RWPE2 (cell line): Measurements from ENCODE around the gene CCDC12.

ENCODE experiments used
- ATAC-seq: fragments of 200-7000 bp; cut with Tn5 transposase; 3 replicates; pipeline ENCODE4 v1.9.1; 2021; ENCODE audit warnings: low read depth
- DNase-seq: peaks from one replicate; pipeline ENCODE4 v3.0.0-alpha.2; 2020; ENCODE audit warnings: low spot score
- H3K27ac ChIP-seq: fragments of 450-650 bp; 2 replicates; pipeline ENCODE4 v1.5.1; 2017; ENCODE audit warnings: mild to moderate bottlenecking; ENCODE audit not compliant: poor library complexity, severe bottlenecking
- H3K27me3 ChIP-seq: fragments of 250-450 bp; sonication (Bioruptor Pico); 2 replicates; pipeline ENCODE4 v1.5.1; 2021; ENCODE audit warnings: mild to moderate bottlenecking, moderate library complexity; ENCODE audit not compliant: insufficient read depth, poor library complexity, severe bottlenecking
- H3K36me3 ChIP-seq: fragments of 250-450 bp; sonication (Bioruptor Pico); 2 replicates; pipeline ENCODE4 v1.5.1; 2020; ENCODE audit warnings: low read depth, mild to moderate bottlenecking, moderate library complexity
- H3K4me1 ChIP-seq: fragments of 250-450 bp; sonication (Bioruptor Pico); 2 replicates; pipeline ENCODE4 v1.5.1; 2021; ENCODE audit warnings: mild to moderate bottlenecking, moderate library complexity; ENCODE audit not compliant: insufficient read depth, poor library complexity, severe bottlenecking
- H3K4me3 ChIP-seq: fragments of 250-450 bp; sonication (Bioruptor Pico); 2 replicates; pipeline ENCODE4 v1.5.1; 2021; ENCODE audit warnings: mild to moderate bottlenecking, moderate library complexity; ENCODE audit not compliant: severe bottlenecking
- H3K9me3 ChIP-seq: fragments of 250-450 bp; sonication (Bioruptor Pico); 2 replicates; pipeline ENCODE4 v1.5.1; 2021; ENCODE audit warnings: mild to moderate bottlenecking, moderate library complexity; ENCODE audit not compliant: severe bottlenecking
- TF ChIP-seq, protein P1 (sequence below): fragments of 450-650 bp; IDR thresholded peaks from one replicate; pipeline ENCODE4 v1.5.1; 2017; ENCODE audit warnings: mild to moderate bottlenecking, moderate library complexity; ENCODE audit not compliant: poor library complexity, severe bottlenecking

CCDC12 gene

DNA sequence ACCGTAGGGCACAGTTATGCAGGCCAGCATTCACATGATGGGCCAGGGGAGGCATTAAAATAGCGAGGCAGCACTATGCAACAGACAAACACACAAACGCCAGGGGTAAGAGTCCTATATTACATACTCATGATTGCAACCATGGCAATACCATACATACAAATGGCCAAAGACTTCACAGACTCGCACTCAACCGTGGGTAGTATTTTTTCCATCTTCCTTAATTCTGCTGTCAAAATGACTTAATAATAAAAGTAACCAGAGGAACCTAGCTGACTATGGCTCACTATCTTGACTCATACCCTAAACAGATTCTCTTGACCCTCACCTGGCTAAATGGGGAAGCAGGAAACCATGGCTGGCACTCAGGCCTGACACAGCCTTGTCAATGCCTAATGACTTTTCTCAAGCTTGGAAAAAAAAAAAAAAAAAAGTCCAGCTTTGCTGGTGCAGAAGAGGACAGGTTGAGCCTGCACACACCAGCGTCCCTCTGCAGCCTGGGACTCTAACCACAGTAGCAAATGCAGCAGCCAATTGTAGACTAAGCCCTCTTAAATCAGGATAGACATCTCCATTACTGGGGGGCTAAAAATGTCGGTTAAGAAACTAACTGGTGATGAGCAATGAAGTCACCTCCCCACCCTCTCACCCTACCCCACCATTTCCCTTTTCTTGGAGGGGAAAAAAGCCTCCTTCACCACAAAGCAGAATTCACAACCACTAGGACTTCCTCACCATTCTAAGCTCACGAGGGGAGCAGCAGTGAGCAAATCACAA is 23.1 kb downstream of the CCDC12 start:
- no peak for ATAC-seq
- H3K27me3 ChIP-seq: no peaks in the 10 kb centered on the region
- TF ChIP-seq, protein P1, sequence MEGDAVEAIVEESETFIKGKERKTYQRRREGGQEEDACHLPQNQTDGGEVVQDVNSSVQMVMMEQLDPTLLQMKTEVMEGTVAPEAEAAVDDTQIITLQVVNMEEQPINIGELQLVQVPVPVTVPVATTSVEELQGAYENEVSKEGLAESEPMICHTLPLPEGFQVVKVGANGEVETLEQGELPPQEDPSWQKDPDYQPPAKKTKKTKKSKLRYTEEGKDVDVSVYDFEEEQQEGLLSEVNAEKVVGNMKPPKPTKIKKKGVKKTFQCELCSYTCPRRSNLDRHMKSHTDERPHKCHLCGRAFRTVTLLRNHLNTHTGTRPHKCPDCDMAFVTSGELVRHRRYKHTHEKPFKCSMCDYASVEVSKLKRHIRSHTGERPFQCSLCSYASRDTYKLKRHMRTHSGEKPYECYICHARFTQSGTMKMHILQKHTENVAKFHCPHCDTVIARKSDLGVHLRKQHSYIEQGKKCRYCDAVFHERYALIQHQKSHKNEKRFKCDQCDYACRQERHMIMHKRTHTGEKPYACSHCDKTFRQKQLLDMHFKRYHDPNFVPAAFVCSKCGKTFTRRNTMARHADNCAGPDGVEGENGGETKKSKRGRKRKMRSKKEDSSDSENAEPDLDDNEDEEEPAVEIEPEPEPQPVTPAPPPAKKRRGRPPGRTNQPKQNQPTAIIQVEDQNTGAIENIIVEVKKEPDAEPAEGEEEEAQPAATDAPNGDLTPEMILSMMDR: no peak
- peaks cover 7% of the 10 kb centered on the region for H3K4me1 ChIP-seq
- no peak overlapping the region for H3K4me3 ChIP-seq
- H3K9me3 ChIP-seq: no peaks in the 10 kb centered on the region
- no peaks in the 10 kb centered on the region; the same call in 1 of the 2 replicates for H3K36me3 ChIP-seq
- no peak overlapping the region for H3K27ac ChIP-seq
- no peak for DNase-seq

DNA sequence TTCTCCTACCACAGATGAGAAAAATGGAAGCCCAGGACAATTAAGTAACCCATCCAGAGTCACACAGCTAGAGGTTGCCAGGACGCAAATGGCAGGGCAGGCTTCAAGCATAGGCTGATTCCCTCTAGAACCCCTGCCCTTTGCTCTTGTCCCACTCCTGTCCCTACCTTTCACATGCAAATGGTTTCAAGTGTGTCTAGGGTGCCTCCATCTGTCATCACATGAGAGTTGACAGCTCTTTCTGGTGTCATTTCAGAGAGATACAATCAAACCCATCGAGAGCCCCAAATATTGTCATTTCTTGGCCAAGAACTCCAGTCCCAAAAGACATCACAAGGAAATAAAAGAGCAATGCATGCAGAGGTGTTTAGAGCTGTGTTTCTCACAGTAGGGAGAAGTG is 23.7 kb downstream of the CCDC12 start:
- H3K4me1 ChIP-seq: peaks cover 14% of the 10 kb centered on the region
- no peak overlapping the region for H3K4me3 ChIP-seq
- H3K36me3 ChIP-seq: peaks cover 4% of the 10 kb centered on the region; the same call in 1 of the 2 replicates

GRCh38 chr3:46950650-46951241 is 25.8 kb downstream of the CCDC12 start:
- Histone ChIP-seq H3K9me3 (no peaks in the 10 kb centered on the region), H3K36me3 (peaks cover 14% of the 10 kb centered on the region), H3K27me3 (no peaks in the 10 kb centered on the region), H3K27ac (no peak overlapping the region), H3K4me3 (no peak overlapping the region), H3K4me1 (peaks cover 30% of the 10 kb centered on the region)
- ATAC-seq (no peak), DNase-seq (no peak)
- TF ChIP-seq, protein P1: no peak

More for the DNA sequence above, 23.7 kb downstream of the CCDC12 start:
- H3K27ac ChIP-seq: no peak overlapping the region
- ATAC-seq: no peak
- TF ChIP-seq, protein P1: no peak
- no peaks in the 10 kb centered on the region for H3K9me3 ChIP-seq
- no peaks in the 10 kb centered on the region for H3K27me3 ChIP-seq
- no peak for DNase-seq

DNA sequence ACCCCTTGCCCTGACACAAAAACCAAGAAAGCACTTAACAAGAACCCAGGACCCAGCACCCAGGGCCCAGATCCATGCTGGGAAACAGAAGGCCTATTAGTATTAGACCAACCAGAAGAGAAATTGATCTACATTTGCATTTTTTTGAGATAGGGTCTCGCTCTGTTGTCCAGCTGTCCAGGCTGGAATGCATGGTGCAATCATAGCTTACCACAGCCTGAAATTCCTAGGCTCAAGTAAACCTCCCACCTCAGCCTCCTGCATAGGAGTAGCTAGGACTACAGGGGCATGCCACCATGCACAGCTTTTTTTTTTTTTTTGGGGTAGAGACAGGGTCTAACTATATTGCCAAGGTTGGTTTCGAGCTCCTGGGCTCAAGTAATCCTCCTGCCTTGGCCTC is 26.4 kb downstream of the CCDC12 start:
- DNase-seq: no peak
- ATAC-seq: no peak
- H3K36me3 ChIP-seq: peaks cover 18% of the 10 kb centered on the region
- no peak overlapping the region for H3K27ac ChIP-seq
- TF ChIP-seq, protein P1: no peak
- H3K4me1 ChIP-seq: peaks cover 30% of the 10 kb centered on the region
- no peaks in the 10 kb centered on the region for H3K9me3 ChIP-seq
- no peaks in the 10 kb centered on the region for H3K27me3 ChIP-seq
- H3K4me3 ChIP-seq: no peak overlapping the region
